GM19099 (cell line): ENCODE results near the gene BAZ2B.

Experiments
- POLR2A ChIP-seq: IDR thresholded peaks from 3 replicates; pipeline ENCODE4 v1.6.1; 2011; ENCODE audit warnings: low read depth; ENCODE audit not compliant: insufficient read length; ENCODE audit errors: extremely low read depth

The BAZ2B gene

GRCh38 chr2:159471340-159471739 is 145.0 kb downstream of the BAZ2B start:
- TF ChIP-seq POLR2A = no peak

- TF ChIP-seq POLR2A = no peak
Measured at GRCh38 chr2:159468257-159468656, 148.1 kb downstream of the BAZ2B start.

GRCh38 chr2:159462961-159463360 is 153.4 kb downstream of the BAZ2B start:
- TF ChIP-seq POLR2A = no peak

DNA sequence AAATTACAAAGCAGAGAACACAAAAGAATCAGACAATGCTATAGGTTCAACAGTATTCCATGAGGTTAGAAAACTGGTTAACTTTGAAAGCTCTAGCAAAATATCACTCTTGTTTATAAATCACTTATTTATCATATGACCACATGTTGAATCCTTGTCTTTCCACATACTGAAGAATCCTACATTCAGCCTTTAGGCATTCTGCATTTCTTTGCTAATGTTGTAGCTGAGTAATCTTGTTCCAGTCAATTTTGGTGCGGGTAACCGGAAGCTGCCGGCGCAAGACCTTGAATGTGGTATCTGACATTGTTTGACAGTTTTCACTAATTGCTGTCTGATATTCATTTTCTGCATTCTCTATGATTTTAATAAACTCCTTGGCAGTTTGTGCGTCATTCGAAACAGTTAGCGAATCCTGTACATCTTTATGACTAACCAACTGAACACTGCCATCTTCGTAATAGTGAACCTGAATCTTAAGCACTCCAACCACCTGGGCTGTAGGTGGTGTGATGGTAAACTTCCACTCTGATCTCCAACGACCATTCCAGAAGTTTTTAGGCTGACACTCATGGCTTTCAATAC is 154.1 kb downstream of the BAZ2B start:
- TF ChIP-seq POLR2A = no peak

DNA sequence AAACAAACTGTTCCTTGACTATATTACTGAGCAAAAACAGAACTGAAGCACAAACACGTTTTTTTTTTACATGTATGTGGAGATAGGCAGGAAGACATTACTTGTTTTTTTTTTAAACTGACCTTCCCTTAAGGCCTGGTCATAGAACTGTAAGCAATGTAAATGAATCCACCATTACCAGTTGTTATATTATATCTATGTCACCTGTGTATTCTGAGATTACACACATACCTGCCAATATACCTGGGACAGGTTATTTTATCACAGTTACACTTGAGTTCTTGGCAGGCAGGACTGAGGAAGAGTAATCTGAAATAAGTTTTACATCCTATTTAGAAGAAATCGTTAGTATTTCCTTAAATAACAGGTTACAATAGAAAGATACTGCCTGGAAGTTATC is 155.3 kb downstream of the BAZ2B start:
- no peak for TF ChIP-seq POLR2A

DNA sequence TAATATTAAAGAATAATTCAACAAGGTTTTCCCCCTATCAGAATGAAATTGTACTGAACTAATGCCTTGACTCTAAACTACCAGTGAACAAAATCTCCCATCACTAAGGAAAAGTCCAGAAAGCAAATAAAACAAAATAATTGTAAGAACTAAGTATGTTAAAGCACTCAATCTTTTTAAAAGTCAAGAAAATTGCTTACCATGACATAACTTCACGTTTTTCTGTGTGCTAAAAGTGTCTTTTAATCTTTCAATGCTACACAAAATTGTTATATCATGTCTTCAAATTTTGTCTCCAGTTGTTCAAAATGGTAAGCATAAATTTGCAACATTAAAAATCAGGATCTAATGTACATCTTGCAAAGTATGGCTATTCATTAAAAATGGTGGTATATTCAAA is 156.1 kb downstream of the BAZ2B start:
- no peak for TF ChIP-seq POLR2A

GRCh38 chr2:159459279-159459678 is 157.1 kb downstream of the BAZ2B start:
- TF ChIP-seq POLR2A = no peak

- no peak for TF ChIP-seq POLR2A
Measured at GRCh38 chr2:159457589-159457988, 158.8 kb downstream of the BAZ2B start.

- TF ChIP-seq POLR2A = no peak
Measured at GRCh38 chr2:159456500-159457426, 159.6 kb downstream of the BAZ2B start.

GRCh38 chr2:159455330-159455918 is 160.9 kb downstream of the BAZ2B start:
- no peak for TF ChIP-seq POLR2A

DNA sequence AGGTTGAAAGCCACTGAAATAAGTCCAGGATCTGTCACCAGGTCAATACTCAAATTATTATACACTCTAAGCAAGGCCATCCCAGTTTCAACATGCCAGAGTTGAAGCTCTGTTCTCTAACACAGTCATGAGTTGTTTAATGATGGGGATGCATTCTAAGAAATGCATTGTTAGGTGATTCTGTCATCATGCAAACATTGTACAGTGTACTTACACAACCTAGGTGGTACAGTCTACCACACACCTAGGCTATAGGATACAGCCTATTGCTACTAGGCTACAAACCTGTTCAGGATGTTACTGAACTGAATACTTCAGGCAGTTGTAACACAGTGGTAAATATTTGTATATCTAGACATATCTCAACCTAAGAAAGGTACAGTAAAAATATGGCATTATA is 162.2 kb downstream of the BAZ2B start:
- TF ChIP-seq POLR2A = no peak

- TF ChIP-seq POLR2A = no peak
Measured at GRCh38 chr2:159450180-159450579, 166.2 kb downstream of the BAZ2B start.

- TF ChIP-seq POLR2A = no peak
Measured at GRCh38 chr2:159449504-159450124, 166.7 kb downstream of the BAZ2B start.

DNA sequence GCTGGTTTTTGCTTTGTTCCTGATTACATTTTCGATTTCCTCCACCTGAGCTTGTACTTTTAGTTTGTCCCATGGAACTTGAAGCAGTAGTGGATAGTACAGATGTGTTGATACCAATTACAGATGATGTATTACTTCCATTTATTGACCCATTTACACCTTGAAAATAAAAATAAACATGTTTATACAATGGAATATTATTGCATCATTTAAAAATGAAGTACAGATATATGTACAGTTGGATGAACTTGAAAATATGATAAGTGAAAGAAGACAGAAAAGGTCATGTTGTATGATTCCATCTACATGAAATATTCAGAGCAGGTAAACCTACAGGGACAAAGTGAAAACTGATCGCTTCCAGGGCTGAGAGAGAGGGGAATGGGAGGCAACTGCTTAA is 169.5 kb downstream of the BAZ2B start:
- no peak for TF ChIP-seq POLR2A

- no peak for TF ChIP-seq POLR2A
Measured at GRCh38 chr2:159446201-159446600, 170.1 kb downstream of the BAZ2B start.
